Measurements from ENCODE around the gene ILKAP.
A peak's percentile ranks its signal among the peaks of the same experiment; 100 is the strongest.

The ILKAP gene

GRCh38 chr2:238207006-238207405 is 3.5 kb upstream of the ILKAP start:
- peaks cover 14% of the 10 kb centered on the region for H3K4me1 ChIP-seq (ENCODE audit: low read length)
- H3K9me2 ChIP-seq (replicated peaks; ENCODE audit: insufficient read depth, low read length) = no peaks in the 10 kb centered on the region
- TF ChIP-seq EZH2phosphoT487 (IDR thresholded peaks at IDR 0.05; ENCODE audit: low read length) = no peak
- TF ChIP-seq EZH2 (optimal IDR thresholded peaks at IDR 0.05; ENCODE audit: low read depth, low read length) = no peak
- TF ChIP-seq, protein P1, sequence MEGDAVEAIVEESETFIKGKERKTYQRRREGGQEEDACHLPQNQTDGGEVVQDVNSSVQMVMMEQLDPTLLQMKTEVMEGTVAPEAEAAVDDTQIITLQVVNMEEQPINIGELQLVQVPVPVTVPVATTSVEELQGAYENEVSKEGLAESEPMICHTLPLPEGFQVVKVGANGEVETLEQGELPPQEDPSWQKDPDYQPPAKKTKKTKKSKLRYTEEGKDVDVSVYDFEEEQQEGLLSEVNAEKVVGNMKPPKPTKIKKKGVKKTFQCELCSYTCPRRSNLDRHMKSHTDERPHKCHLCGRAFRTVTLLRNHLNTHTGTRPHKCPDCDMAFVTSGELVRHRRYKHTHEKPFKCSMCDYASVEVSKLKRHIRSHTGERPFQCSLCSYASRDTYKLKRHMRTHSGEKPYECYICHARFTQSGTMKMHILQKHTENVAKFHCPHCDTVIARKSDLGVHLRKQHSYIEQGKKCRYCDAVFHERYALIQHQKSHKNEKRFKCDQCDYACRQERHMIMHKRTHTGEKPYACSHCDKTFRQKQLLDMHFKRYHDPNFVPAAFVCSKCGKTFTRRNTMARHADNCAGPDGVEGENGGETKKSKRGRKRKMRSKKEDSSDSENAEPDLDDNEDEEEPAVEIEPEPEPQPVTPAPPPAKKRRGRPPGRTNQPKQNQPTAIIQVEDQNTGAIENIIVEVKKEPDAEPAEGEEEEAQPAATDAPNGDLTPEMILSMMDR (IDR thresholded peaks at IDR 0.05; ENCODE audit: low read length) = no peak
- peaks cover 6% of the 10 kb centered on the region; the same call in 1 of the 2 replicates for H4K20me1 ChIP-seq (ENCODE audit: insufficient read depth, low read length)
- H3K4me2 ChIP-seq (ENCODE audit: low read depth, low read length) = peak overlapping the region; percentile 57
- no peaks in the 10 kb centered on the region for H3K9me3 ChIP-seq (replicated peaks; ENCODE audit: insufficient read depth, low read length)
- no peaks in the 10 kb centered on the region for H3K36me3 ChIP-seq (replicated peaks; ENCODE audit: insufficient read depth, low read length)
- H3K79me2 ChIP-seq (ENCODE audit: low read length) = peaks cover 11% of the 10 kb centered on the region
- DNase-seq = no peak
- H3K9ac ChIP-seq (ENCODE audit: low read length) = no peak overlapping the region
- H3F3A ChIP-seq (ENCODE audit: insufficient read depth, low read length) = no peaks in the 10 kb centered on the region
- H3K4me3 ChIP-seq (ENCODE audit: low read length) = no peak overlapping the region
- H3K27ac ChIP-seq (ENCODE audit: low read length) = no peak overlapping the region
- no peaks in the 10 kb centered on the region for H3K27me3 ChIP-seq (replicated peaks; ENCODE audit: insufficient read depth, low read length)
- H2AFZ ChIP-seq (ENCODE audit: low read length) = no peak overlapping the region

DNA sequence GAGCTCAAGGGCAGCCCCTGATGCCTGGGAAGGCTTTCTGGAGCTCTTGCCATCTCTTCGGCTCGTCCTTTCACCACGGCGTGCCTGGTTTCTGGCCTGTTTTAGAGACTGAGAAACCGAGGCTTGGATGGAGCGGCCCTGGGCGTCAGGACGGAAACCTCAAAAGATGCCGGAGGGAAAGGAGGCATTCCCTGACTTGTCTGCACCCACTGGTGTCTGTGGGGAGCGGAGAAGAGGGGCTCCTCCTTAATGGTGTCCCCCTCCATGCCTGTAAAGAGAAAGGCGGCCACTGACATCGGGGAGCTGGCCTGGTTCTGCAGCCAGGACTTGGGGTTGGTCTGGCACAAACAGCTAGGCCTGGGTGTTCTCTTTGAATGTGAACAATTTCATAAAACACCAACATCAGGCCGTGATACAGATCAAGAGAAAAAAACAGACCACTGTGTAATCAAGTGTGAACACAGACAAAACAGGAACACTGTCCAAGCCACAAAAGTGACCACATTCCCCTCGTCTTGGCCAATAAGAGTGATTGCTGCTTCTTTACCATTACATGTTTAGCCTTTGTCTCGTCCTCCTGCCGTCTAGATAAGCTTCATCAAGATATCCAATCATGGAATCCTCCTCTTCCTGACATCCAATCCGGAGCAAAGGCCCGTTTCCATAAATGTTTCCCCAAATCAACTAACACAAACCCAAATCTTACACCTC is 633 bp upstream of the ILKAP start:
- no peak for DNase-seq
- peak overlapping the region; percentile 81 for H3K9ac ChIP-seq (ENCODE audit: low read length)
- no peaks in the 10 kb centered on the region for H3K9me3 ChIP-seq (replicated peaks; ENCODE audit: insufficient read depth, low read length)
- H3K79me2 ChIP-seq (ENCODE audit: low read length) = peaks cover 40% of the 10 kb centered on the region
- TF ChIP-seq, protein P1 (IDR thresholded peaks at IDR 0.05; ENCODE audit: low read length) = no peak
- H3K36me3 ChIP-seq (replicated peaks; ENCODE audit: insufficient read depth, low read length) = no peaks in the 10 kb centered on the region
- H3K9me2 ChIP-seq (replicated peaks; ENCODE audit: insufficient read depth, low read length) = no peaks in the 10 kb centered on the region
- no peaks in the 10 kb centered on the region for H3F3A ChIP-seq (ENCODE audit: insufficient read depth, low read length)
- peaks cover 14% of the 10 kb centered on the region for H3K4me1 ChIP-seq (ENCODE audit: low read length)
- peak overlapping the region; percentile 97 for H2AFZ ChIP-seq (ENCODE audit: low read length)
- H3K27me3 ChIP-seq (replicated peaks; ENCODE audit: insufficient read depth, low read length) = no peaks in the 10 kb centered on the region
- peak overlapping the region; percentile 59 for H3K4me3 ChIP-seq (ENCODE audit: low read length)
- H3K4me2 ChIP-seq (ENCODE audit: low read depth, low read length) = peak overlapping the region; percentile 96
- H3K27ac ChIP-seq (ENCODE audit: low read length) = peak overlapping the region; percentile 49; the same call in 1 of the 2 replicates
- peaks cover 24% of the 10 kb centered on the region for H4K20me1 ChIP-seq (ENCODE audit: insufficient read depth, low read length)

DNA sequence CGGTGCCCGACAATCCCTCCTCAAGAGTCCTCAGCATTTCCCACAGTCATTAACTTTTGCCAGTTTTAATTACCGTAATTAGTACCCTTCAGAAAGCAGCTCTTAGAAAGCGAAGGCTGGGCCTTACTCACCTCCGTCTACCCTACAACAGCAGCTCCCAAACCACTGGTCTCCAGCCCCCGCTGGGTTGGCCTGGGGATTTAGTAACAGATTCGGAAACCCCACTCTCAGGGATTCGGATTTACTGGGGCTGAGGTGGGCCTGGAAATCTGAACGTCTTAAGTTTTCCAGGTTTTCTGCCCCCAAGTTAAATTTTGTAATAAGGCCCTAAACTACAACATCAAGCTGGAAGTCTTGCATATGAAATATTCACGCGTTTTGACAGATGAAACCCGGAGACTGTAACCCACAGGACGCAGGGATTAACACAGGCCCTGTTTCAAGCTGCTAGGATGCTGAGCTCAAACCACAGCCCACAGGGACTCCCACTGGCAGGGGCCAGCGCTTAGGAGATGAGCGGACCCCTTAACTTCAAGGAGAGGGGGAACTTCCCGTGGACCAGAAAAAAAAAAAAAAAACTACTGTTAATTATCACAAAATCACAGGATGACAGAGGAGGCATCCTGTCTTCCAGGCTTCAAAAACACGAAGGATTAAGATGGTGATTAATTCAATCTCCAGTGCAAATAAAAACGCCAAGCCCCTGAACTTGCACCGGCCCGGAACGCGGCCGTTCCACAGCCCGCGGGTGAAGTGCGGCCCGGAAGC is 985 bp downstream of the ILKAP start:
- Histone ChIP-seq H4K20me1 (ENCODE audit: insufficient read depth, low read length) (peaks cover 40% of the 10 kb centered on the region), H3K27ac (ENCODE audit: low read length) (no peak overlapping the region; the same call in 1 of the 2 replicates), H3K27me3 (replicated peaks; ENCODE audit: insufficient read depth, low read length) (no peaks in the 10 kb centered on the region), H3K79me2 (ENCODE audit: low read length) (peaks cover 56% of the 10 kb centered on the region), H3K9ac (ENCODE audit: low read length) (peak overlapping the region; percentile 75), H3K36me3 (replicated peaks; ENCODE audit: insufficient read depth, low read length) (no peaks in the 10 kb centered on the region), H3F3A (ENCODE audit: insufficient read depth, low read length) (no peaks in the 10 kb centered on the region), H2AFZ (ENCODE audit: low read length) (no peak overlapping the region), H3K9me3 (replicated peaks; ENCODE audit: insufficient read depth, low read length) (no peaks in the 10 kb centered on the region), H3K4me2 (ENCODE audit: low read depth, low read length) (peak overlapping the region; percentile 75), H3K4me1 (ENCODE audit: low read length) (peaks cover 10% of the 10 kb centered on the region), H3K4me3 (ENCODE audit: low read length) (peak overlapping the region; percentile 89), H3K9me2 (replicated peaks; ENCODE audit: insufficient read depth, low read length) (no peaks in the 10 kb centered on the region)
- TF ChIP-seq, protein P1 (IDR thresholded peaks at IDR 0.05; ENCODE audit: low read length) = no peak
- TF ChIP-seq EZH2 (optimal IDR thresholded peaks at IDR 0.05; ENCODE audit: low read depth, low read length) = no peak
- no peak for TF ChIP-seq EZH2phosphoT487 (IDR thresholded peaks at IDR 0.05; ENCODE audit: low read length)
- DNase-seq = peak; percentile 39

Measured in MM.1S (cell line).